ENCODE results near the gene NAALADL2. TPM values are rescaled to one million over a fixed set of nuclear protein-coding genes. Genes with fewer than 3 reads are reported as not detected.

Gene NAALADL2
- total and polyA plus RNA-seq, 2 donors (not counting 1 experiment from before 2014, with no cell fraction given): not detected

DNA sequence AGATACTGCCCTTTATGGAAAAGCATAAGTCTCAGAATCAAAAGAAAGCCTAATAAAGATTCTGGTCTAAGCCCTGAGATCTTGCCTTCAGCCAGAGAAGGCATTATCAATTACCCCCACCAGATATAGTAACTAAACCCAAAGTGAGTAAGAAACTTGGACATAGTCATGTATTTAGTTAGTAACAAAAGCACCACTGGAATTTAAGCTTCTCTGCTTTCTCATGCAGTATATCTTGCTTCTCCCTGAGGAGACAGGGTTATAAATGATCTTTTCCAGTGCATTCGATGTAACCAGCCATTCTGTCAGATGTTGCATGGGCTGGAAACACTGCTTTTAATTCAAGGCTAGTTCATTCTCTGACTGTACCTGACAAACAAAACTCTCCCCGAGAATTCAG lies 946.7 kb downstream of the NAALADL2 start:
- H3K27ac ChIP-seq (ENCODE audit: low read length in 2 of 2): no peak overlapping the region
- H3K27me3 ChIP-seq (replicated peaks in 1 of 4; ENCODE audit: control extremely low read depth in 1 of 4, control insufficient read depth in 3 of 4, insufficient read depth in 4 of 4, low read length in 3 of 4): no peaks in the 10 kb centered on the region
- H3K9me3 ChIP-seq (ENCODE audit: control extremely low read depth in 1 of 3, control insufficient read depth in 2 of 3, insufficient read depth in 1 of 3, low read length in 2 of 3): no peaks in the 10 kb centered on the region
- no peaks in the 10 kb centered on the region for H3K27me3 Mint-ChIP-seq
- no peaks in the 10 kb centered on the region for H3K4me1 Mint-ChIP-seq
- no peak for TF ChIP-seq EZH2 (IDR thresholded peaks at IDR 0.05; ENCODE audit: borderline replicate concordance, insufficient read depth, low read depth, low read length, poor library complexity, severe bottlenecking)
- TF ChIP-seq CTCF (IDR thresholded peaks at IDR 0.05): no peak
- ChIA-PET POLR2A (no interaction called here), CTCF (no interaction called here)
- H2AFZ ChIP-seq (ENCODE audit: insufficient read depth, low read depth, low read length, poor library complexity, severe bottlenecking): no peak overlapping the region
- 88% methylated on average over 1 of the region's 2 CpGs for WGBS (ENCODE audit: insufficient coverage)
- no peaks in the 10 kb centered on the region for H3K79me2 ChIP-seq (ENCODE audit: control insufficient read depth, insufficient read depth, low read length)
- no peak overlapping the region for H3K4me3 ChIP-seq (ENCODE audit: control extremely low read depth in 1 of 5, extremely low read depth in 1 of 5, insufficient read depth in 1 of 5, low read depth in 2 of 5, low read length in 4 of 5)
- intact Hi-C loops (cut with micrococcal nuclease): no loop called here
- no peak for DNase-seq
- H3K9me3 Mint-ChIP-seq (ENCODE audit: insufficient read depth): peaks cover 3% of the 10 kb centered on the region
- no peak overlapping the region for H3K27ac Mint-ChIP-seq
- H3K9ac ChIP-seq (ENCODE audit: low read length): no peak overlapping the region
- no peaks in the 10 kb centered on the region for H3K4me1 ChIP-seq (ENCODE audit: control insufficient read depth in 2 of 2, insufficient read depth in 2 of 2, low read length in 2 of 2)
- no peaks in the 10 kb centered on the region for H3K36me3 ChIP-seq (replicated peaks in 1 of 2; ENCODE audit: control extremely low read depth in 1 of 2, control insufficient read depth in 1 of 2, extremely low read depth in 1 of 2, insufficient read depth in 2 of 2, low read length in 1 of 2)
- no peak overlapping the region for H3K4me2 ChIP-seq (replicated peaks; ENCODE audit: low read depth, low read length, poor library complexity, severe bottlenecking)
- no peak overlapping the region for H3K4me3 Mint-ChIP-seq
- no peaks in the 10 kb centered on the region for H4K20me1 ChIP-seq (ENCODE audit: control insufficient read depth, insufficient read depth, low read length, poor library complexity, severe bottlenecking)
- no peak for ATAC-seq (ENCODE audit: low read depth)

DNA sequence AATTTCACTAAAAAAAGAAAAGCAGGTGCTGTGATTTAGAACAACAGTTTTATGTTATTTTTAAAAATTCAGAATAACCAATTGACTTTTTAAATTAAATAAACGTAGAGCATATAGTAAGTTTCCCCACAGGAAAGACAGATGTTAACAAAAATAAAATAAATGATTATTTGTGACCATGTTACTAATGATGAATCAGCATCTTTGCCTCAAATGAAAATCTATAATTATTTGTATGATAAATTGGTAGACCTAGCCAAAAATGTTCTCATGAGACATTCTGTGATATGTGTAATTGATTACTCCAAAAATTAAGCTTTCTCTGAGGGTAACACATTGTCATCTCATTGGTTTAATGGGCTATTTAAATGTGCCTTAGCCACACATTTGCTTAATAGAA lies 948.0 kb downstream of the NAALADL2 start:
- DNase-seq: no peak
- no peak overlapping the region for H3K27ac Mint-ChIP-seq

More for the DNA sequence above, 948.0 kb downstream of the NAALADL2 start:
- no peaks in the 10 kb centered on the region for H3K9me3 ChIP-seq (ENCODE audit: control extremely low read depth in 1 of 3, control insufficient read depth in 2 of 3, insufficient read depth in 1 of 3, low read length in 2 of 3)
- no peak overlapping the region for H3K4me2 ChIP-seq (replicated peaks; ENCODE audit: low read depth, low read length, poor library complexity, severe bottlenecking)
- H3K4me1 ChIP-seq (ENCODE audit: control insufficient read depth in 2 of 2, insufficient read depth in 2 of 2, low read length in 2 of 2): no peaks in the 10 kb centered on the region
- H3K79me2 ChIP-seq (ENCODE audit: control insufficient read depth, insufficient read depth, low read length): no peaks in the 10 kb centered on the region
- CTCF ChIA-PET: interaction anchor here (1.0 kb wide), 1 partner anchor 12 kb away, joined by 3 read pairs; no protein-coding TSS in a partner anchor
- no peaks in the 10 kb centered on the region for H3K36me3 ChIP-seq (replicated peaks in 1 of 2; ENCODE audit: control extremely low read depth in 1 of 2, control insufficient read depth in 1 of 2, extremely low read depth in 1 of 2, insufficient read depth in 2 of 2, low read length in 1 of 2)
- POLR2A ChIA-PET: no interaction called here
- H3K9me3 Mint-ChIP-seq (ENCODE audit: insufficient read depth): peaks cover 4% of the 10 kb centered on the region
- ATAC-seq (ENCODE audit: low read depth): no peak
- H3K27ac ChIP-seq (ENCODE audit: low read length in 2 of 2): no peak overlapping the region
- H3K27me3 ChIP-seq (replicated peaks in 1 of 4; ENCODE audit: control extremely low read depth in 1 of 4, control insufficient read depth in 3 of 4, insufficient read depth in 4 of 4, low read length in 3 of 4): no peaks in the 10 kb centered on the region
- H3K27me3 Mint-ChIP-seq: no peaks in the 10 kb centered on the region
- TF ChIP-seq CTCF (IDR thresholded peaks at IDR 0.05) (no peak), EZH2 (IDR thresholded peaks at IDR 0.05; ENCODE audit: borderline replicate concordance, insufficient read depth, low read depth, low read length, poor library complexity, severe bottlenecking) (no peak)
- intact Hi-C loops (cut with micrococcal nuclease): no loop called here
- no peaks in the 10 kb centered on the region for H4K20me1 ChIP-seq (ENCODE audit: control insufficient read depth, insufficient read depth, low read length, poor library complexity, severe bottlenecking)
- WGBS (ENCODE audit: insufficient coverage): no CpG with 5 or more reads among the region's 1 CpG
- no peaks in the 10 kb centered on the region for H3K4me1 Mint-ChIP-seq
- H3K4me3 Mint-ChIP-seq: no peak overlapping the region
- H3K9ac ChIP-seq (ENCODE audit: low read length): no peak overlapping the region
- no peak overlapping the region for H3K4me3 ChIP-seq (ENCODE audit: control extremely low read depth in 1 of 5, extremely low read depth in 1 of 5, insufficient read depth in 1 of 5, low read depth in 2 of 5, low read length in 4 of 5)
- no peak overlapping the region for H2AFZ ChIP-seq (ENCODE audit: insufficient read depth, low read depth, low read length, poor library complexity, severe bottlenecking)

All from B cell (primary cell).